NT2/D1 (cell line): Measurements from ENCODE around the gene TAS2R60.

Experiments
- YY1 ChIP-seq: IDR thresholded peaks from 2 replicates; pipeline ENCODE4 v1.6.1; 2011; ENCODE audit not compliant: insufficient read length, insufficient read depth
- ZNF274 ChIP-seq: IDR thresholded peaks from 2 replicates; pipeline ENCODE4 v1.6.1; 2011; ENCODE audit warnings: mild to moderate bottlenecking, low read depth, low read length

GRCh38 chr7:143419880-143420279 lies 23.4 kb upstream of the TAS2R60 start:
- TF ChIP-seq YY1 = no peak
- TF ChIP-seq ZNF274 = no peak
